H1 (cell line): ENCODE data around the gene PDLIM4. TPM values are rescaled to one million over a fixed set of nuclear protein-coding genes. Genes with fewer than 3 reads are reported as not detected.

Experiments used
- CTCF ChIA-PET: fragments of 300-600 bp; sonication (Branson Sonifier 250); formaldehyde crosslinking; loops from one replicate; lab custom pipeline; 2021; ENCODE audit not compliant: partially characterized antibody; lab: Charles Lee
- POLR2A ChIA-PET: fragments of 300-600 bp; sonication (Branson Sonifier 250); formaldehyde crosslinking; loops from one replicate; lab custom pipeline; 2021; ENCODE audit warnings: inconsistent platforms; ENCODE audit not compliant: partially characterized antibody; lab: Charles Lee
- DNase-seq, 2 experiments: peaks; one replicate each; pipeline versions ENCODE4 v3.0.0 to v3.0.0-alpha.2; 2010 to 2022; ENCODE audit warnings: low spot score in 2 of 2, low read depth in 1 of 2, mixed read lengths in 1 of 2
- FAIRE-seq: peaks from 2 replicates; lab custom pipeline; 2011; peaks lifted over from hg19 to GRCh38; lab: Jason Lieb, UNC
- H2AFZ ChIP-seq: 2 replicates; pipeline ENCODE4 v1.8.1; 2012; ENCODE audit warnings: low read length, inconsistent platforms
- H2AK5ac ChIP-seq: 2 replicates; pipeline ENCODE4 v1.6.1; 2013; ENCODE audit warnings: low read depth, low read length
- H2BK120ac ChIP-seq: replicated peaks from 2 replicates; pipeline ENCODE3; 2013; ENCODE audit warnings: low read depth, low read length, inconsistent platforms
- H2BK12ac ChIP-seq: 2 replicates; pipeline ENCODE4 v1.6.1; 2013; ENCODE audit warnings: low read depth, low read length
- H2BK15ac ChIP-seq: 2 replicates; pipeline ENCODE4 v1.6.1; 2013; ENCODE audit warnings: low read length
- H2BK20ac ChIP-seq: 2 replicates; pipeline ENCODE4 v1.6.1; 2013; ENCODE audit warnings: low read length
- H2BK5ac ChIP-seq: 2 replicates; pipeline ENCODE4 v1.6.1; 2013; ENCODE audit warnings: low read depth, low read length
- H3K14ac ChIP-seq: 2 replicates; pipeline ENCODE4 v1.6.1; 2013; ENCODE audit warnings: inconsistent platforms; ENCODE audit not compliant: insufficient read length
- H3K18ac ChIP-seq: 2 replicates; pipeline ENCODE4 v1.6.1; 2013; ENCODE audit warnings: low read length; ENCODE audit errors: extremely low read depth
- H3K23ac ChIP-seq: 2 replicates; pipeline ENCODE4 v1.6.1; 2013; ENCODE audit warnings: inconsistent platforms; ENCODE audit not compliant: insufficient read length
- H3K23me2 ChIP-seq: 2 replicates; pipeline ENCODE4 v1.6.1; 2013; ENCODE audit warnings: low read depth, low read length
- H3K27ac ChIP-seq: 2 replicates; pipeline ENCODE4 v1.6.1; 2011; ENCODE audit warnings: low read depth, low read length, inconsistent platforms
- H3K27me3 ChIP-seq, 4 experiments: replicated peaks in 1 of 4; 1 replicate in 1 of 4; 2 replicates in 3 of 4; pipeline versions ENCODE4 v1.6.1 to v1.8.1; 2011 to 2013; ENCODE audit warnings: low read length in 3 of 4, mild to moderate bottlenecking in 3 of 4, inconsistent platforms in 2 of 4, mixed read lengths in 2 of 4, moderate library complexity in 1 of 4; ENCODE audit not compliant: control insufficient read depth in 3 of 4, insufficient read depth in 3 of 4; ENCODE audit errors: extremely low read depth in 1 of 4
- H3K36me3 ChIP-seq, 4 experiments: 2 replicates each; pipeline versions ENCODE4 v1.6.1 to v1.8.1; 2011 to 2013; ENCODE audit warnings: mild to moderate bottlenecking in 4 of 4, low read length in 3 of 4, moderate library complexity in 2 of 4, control low read depth in 1 of 4, inconsistent platforms in 1 of 4; ENCODE audit not compliant: insufficient read depth in 4 of 4, control insufficient read depth in 2 of 4
- H3K4ac ChIP-seq: replicated peaks from 2 replicates; pipeline ENCODE3; 2013; ENCODE audit warnings: low read length, low read depth, mixed read lengths, inconsistent platforms; ENCODE audit not compliant: insufficient read length
- H3K4me1 ChIP-seq, 4 experiments: replicated peaks in 1 of 4; 1 replicate in 1 of 4; 2 replicates in 3 of 4; pipeline versions ENCODE4 v1.6.1 to v1.8.1; 2011 to 2013; ENCODE audit warnings: low read length in 3 of 4, inconsistent platforms in 2 of 4, mixed read lengths in 1 of 4; ENCODE audit not compliant: insufficient read depth in 4 of 4, control insufficient read depth in 3 of 4
- H3K4me2 ChIP-seq, 2 experiments: 2 replicates each; pipeline versions ENCODE4 v1.6.1 to v1.8.1; 2011 to 2013; ENCODE audit warnings: low read depth in 2 of 2, low read length in 2 of 2, control low read depth in 1 of 2, inconsistent platforms in 1 of 2, mild to moderate bottlenecking in 1 of 2; ENCODE audit not compliant: insufficient read depth in 1 of 2
- H3K4me3 ChIP-seq, 4 experiments: fragments of 200-600, 300-600 bp in 1 of 4; sonication (generic), shearing (Covaris generic), sonication (Bioruptor Twin) in 1 of 4; 2 replicates each; pipeline versions ENCODE4 v1.5.1 to v1.8.1; 2011 to 2016; ENCODE audit warnings: low read length in 4 of 4, low read depth in 3 of 4, control low read depth in 2 of 4, inconsistent platforms in 2 of 4, mild to moderate bottlenecking in 2 of 4, mixed read lengths in 1 of 4, moderate library complexity in 1 of 4; ENCODE audit not compliant: insufficient read depth in 2 of 4; ENCODE audit errors: extremely low read depth in 1 of 4
- H3K56ac ChIP-seq: replicated peaks from 2 replicates; pipeline ENCODE3; 2013; ENCODE audit warnings: low read depth, mild to moderate bottlenecking, mixed read lengths, low read length, inconsistent platforms; ENCODE audit not compliant: insufficient read length
- H3K79me1 ChIP-seq: 2 replicates; pipeline ENCODE4 v1.6.1; 2013; ENCODE audit warnings: low read depth, low read length, control low read depth
- H3K79me2 ChIP-seq, 2 experiments: 2 replicates each; pipeline versions ENCODE4 v1.6.1 to v1.8.1; 2012 to 2013; ENCODE audit warnings: low read length in 2 of 2, mild to moderate bottlenecking in 2 of 2, inconsistent platforms in 1 of 2; ENCODE audit not compliant: insufficient read depth in 2 of 2, control insufficient read depth in 1 of 2
- H3K9ac ChIP-seq, 4 experiments: replicated peaks in 1 of 4; 1 replicate in 1 of 4; 2 replicates in 3 of 4; pipeline versions ENCODE4 v1.6.1 to v1.8.1; 2011 to 2013; ENCODE audit warnings: low read depth in 3 of 4, low read length in 3 of 4, control low read depth in 2 of 4, mild to moderate bottlenecking in 2 of 4, moderate library complexity in 2 of 4, inconsistent platforms in 1 of 4; ENCODE audit errors: extremely low read depth in 1 of 4
- H3K9me3 ChIP-seq, 2 experiments: 2 replicates each; pipeline versions ENCODE4 v1.6.1 to v1.8.1; 2012 to 2013; ENCODE audit warnings: mild to moderate bottlenecking in 2 of 2, moderate library complexity in 2 of 2, control low read depth in 1 of 2, inconsistent platforms in 1 of 2, low read depth in 1 of 2, low read length in 1 of 2, mixed read lengths in 1 of 2; ENCODE audit not compliant: insufficient read depth in 2 of 2
- H4K20me1 ChIP-seq, 2 experiments: replicated peaks in 1 of 2; 2 replicates each; pipeline versions ENCODE3 to v1.8.1; 2011 to 2013; ENCODE audit warnings: inconsistent platforms in 2 of 2, low read length in 2 of 2, mild to moderate bottlenecking in 1 of 2; ENCODE audit not compliant: insufficient read depth in 2 of 2, control insufficient read depth in 1 of 2
- H4K5ac ChIP-seq: 2 replicates; pipeline ENCODE4 v1.6.1; 2013; ENCODE audit warnings: low read length, low read depth, mixed read lengths, inconsistent platforms; ENCODE audit not compliant: insufficient read length
- H4K8ac ChIP-seq: 2 replicates; pipeline ENCODE4 v1.8.0; 2013; ENCODE audit warnings: mild to moderate bottlenecking, moderate library complexity, low read length, inconsistent platforms; ENCODE audit not compliant: insufficient read depth; ENCODE audit errors: extremely low read depth
- H4K91ac ChIP-seq: replicated peaks from 2 replicates; pipeline ENCODE3; 2013; ENCODE audit warnings: low read length, mixed read lengths, inconsistent platforms; ENCODE audit not compliant: insufficient read length
- CBX5 ChIP-seq: fragments of 300-800, 300-1000 bp; sonication (generic); IDR thresholded peaks from 2 replicates; pipeline ENCODE4 v1.7.1; 2016; ENCODE audit warnings: antibody characterized with exemption, low read length, low read depth
- CHD1 ChIP-seq: IDR thresholded peaks from 2 replicates; pipeline ENCODE4 v1.6.1; 2012; ENCODE audit warnings: low read depth, low read length, improper control_type of control experiment
- CHD2 ChIP-seq: IDR thresholded peaks from 2 replicates; pipeline ENCODE4 v1.6.1; 2012; ENCODE audit warnings: low read length, improper control_type of control experiment
- HDAC6 ChIP-seq: IDR thresholded peaks from one replicate; pipeline ENCODE4 v1.7.1; 2012; ENCODE audit warnings: low read depth, mild to moderate bottlenecking, inconsistent platforms, low read length, moderate library complexity
- JUN ChIP-seq: IDR thresholded peaks from 2 replicates; pipeline ENCODE4 v1.6.1; 2011; ENCODE audit warnings: low read depth, mild to moderate bottlenecking, improper control_type of control experiment, low read length
- JUND ChIP-seq: IDR thresholded peaks from 2 replicates; pipeline ENCODE4 v1.6.1; 2011; ENCODE audit warnings: mild to moderate bottlenecking, improper control_type of control experiment, low read length
- KDM4A ChIP-seq: IDR thresholded peaks from one replicate; pipeline ENCODE4 v1.7.1; 2012; ENCODE audit warnings: low read depth, mild to moderate bottlenecking, moderate library complexity, low read length, inconsistent platforms; ENCODE audit not compliant: severe bottlenecking
- NANOG ChIP-seq: IDR thresholded peaks from 2 replicates; pipeline ENCODE4 v1.6.1; 2011; ENCODE audit warnings: low read length, low read depth, mild to moderate bottlenecking, inconsistent platforms; ENCODE audit not compliant: insufficient read depth, poor library complexity, severe bottlenecking
- PHF8 ChIP-seq: fragments of 200-600 bp; sonication (generic); conservative IDR thresholded peaks from 2 replicates; pipeline ENCODE4 v1.7.1; 2012; ENCODE audit warnings: low read depth, mild to moderate bottlenecking, inconsistent platforms, low read length, moderate library complexity
- POLR2A ChIP-seq, 2 experiments: IDR thresholded peaks; 1 replicate in 1 of 2; 2 replicates in 1 of 2; pipeline ENCODE4 v1.6.1; 2011; ENCODE audit warnings: low read depth in 2 of 2, low read length in 2 of 2, mild to moderate bottlenecking in 2 of 2; ENCODE audit errors: control extremely low read depth in 1 of 2
- POLR2AphosphoS5 ChIP-seq: IDR thresholded peaks from 2 replicates; pipeline ENCODE4 v1.6.1; 2011; ENCODE audit warnings: low read depth, low read length
- SAP30 ChIP-seq: fragments of 300-600 bp; sonication (generic); IDR thresholded peaks from 2 replicates; pipeline ENCODE4 v1.7.1; 2012; ENCODE audit warnings: low read length, moderate library complexity, mild to moderate bottlenecking, inconsistent platforms; ENCODE audit not compliant: insufficient read depth, insufficient replicate concordance
- SUZ12 ChIP-seq: fragments of 200-600 bp; sonication (generic); IDR thresholded peaks from 2 replicates; pipeline ENCODE4 v1.6.1; 2012; ENCODE audit warnings: mild to moderate bottlenecking, inconsistent platforms, low read length, moderate library complexity, mixed read lengths
- WGBS, 2 experiments: shearing (Covaris generic) in 1 of 2; methylation state at CpG; one replicate each; pipeline versions ENCODE4 v1.1.6 to v1.1.7; 2013 to 2015; ENCODE audit warnings: low lambda C conversion rate in 2 of 2, mixed read lengths in 2 of 2, inconsistent platforms in 1 of 2, low coverage in 1 of 2, missing lambda C conversion rate in 1 of 2; ENCODE audit not compliant: insufficient replicate concordance in 2 of 2, insufficient coverage in 1 of 2, insufficient read length in 1 of 2; ENCODE audit errors: extremely low coverage in 1 of 2, missing lambda C conversion rate in 1 of 2; 5-methylcytosine and 5-hydroxymethylcytosine counted together
- polyA plus RNA-seq, 7 experiments: library from polyadenylated mRNA; depleted of rRNA in 3 of 7; stranded (reverse) in 5 of 7; unstranded in 2 of 7; fragments of >200 nt in 5 of 7; fragments of 200-250 nt in 2 of 7; gene quantifications; 1 replicate in 5 of 7; 2 replicates in 1 of 7; 4 replicates in 1 of 7; pipeline versions ENCODE4 v1.2.1 to v1.2.3, GENCODE V29; 2011 to 2013; ENCODE audit warnings: missing spikeins in 2 of 7, mixed read lengths in 2 of 7
- total RNA-seq: library from RNA; stranded (reverse); fragmentation: NEBNext Ultra II Directional; extraction: Animal tissue kit (Norgen Biotek cat#: 25700); gene quantifications from 2 replicates; pipeline ENCODE4 v1.2.1, GENCODE V29; 2021
- TF ChIP-seq, protein P1 (sequence below): IDR thresholded peaks from 2 replicates; pipeline ENCODE4 v1.6.1; 2011; ENCODE audit warnings: low read length, improper control_type of control experiment

The PDLIM4 gene
- total and polyA plus RNA-seq, 2 of the 8 experiments (the other 6 are each of a cell fraction or from before 2014, with no cell fraction given) = 10.7 to 29.1 TPM

DNA sequence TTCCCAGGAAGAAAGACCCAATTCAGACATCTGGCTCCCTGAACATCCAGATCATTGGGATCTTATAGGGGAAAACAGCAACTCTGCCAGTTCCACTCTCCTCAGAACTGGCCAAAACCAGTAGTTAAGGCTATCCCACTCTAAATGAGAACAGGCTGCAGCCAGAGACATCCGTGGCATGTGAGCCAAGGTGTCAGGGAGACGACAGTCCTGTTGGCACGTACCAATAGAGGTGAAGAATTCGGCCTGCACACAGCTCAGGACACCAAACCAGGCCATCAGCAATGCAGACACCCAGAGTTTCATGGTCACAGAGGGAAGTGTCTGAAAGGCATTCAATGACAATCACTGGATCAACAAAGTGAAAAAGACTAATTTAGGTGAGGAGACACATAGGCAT is 39.2 kb upstream of the PDLIM4 start:
- Histone ChIP-seq H3K4me3 (no peak overlapping the region), H3K4me1 (no peaks in the 10 kb centered on the region), H2BK5ac (no peak overlapping the region), H2AFZ (no peak overlapping the region), H3K9me3 (no peaks in the 10 kb centered on the region), H2BK20ac (no peak overlapping the region), H3K27me3 (no peaks in the 10 kb centered on the region), H3K79me2 (no peaks in the 10 kb centered on the region), H3K56ac (no peak overlapping the region), H4K5ac (no peak overlapping the region), H2AK5ac (no peak overlapping the region), H4K8ac (no peak overlapping the region), H2BK12ac (no peak overlapping the region), H3K18ac (no peak overlapping the region), H3K79me1 (no peaks in the 10 kb centered on the region; the same call in 1 of the 2 replicates), H3K36me3 (no peaks in the 10 kb centered on the region), H4K20me1 (peaks cover 0 to 2% of the 10 kb centered on the region in 2 experiments), H3K4ac (no peak overlapping the region), H3K23ac (no peak overlapping the region), H3K14ac (no peak overlapping the region), H3K27ac (no peak overlapping the region), H4K91ac (no peak overlapping the region), H3K4me2 (no peak overlapping the region), H2BK15ac (no peak overlapping the region), H3K9ac (no peak overlapping the region), H3K23me2 (no peaks in the 10 kb centered on the region), H2BK120ac (no peak overlapping the region)
- FAIRE-seq (no peak), DNase-seq (no peak)
- 80% methylated on average over 4 of the region's 4 CpGs; no CpG with 5 or more reads in 1 of the 2 experiments for WGBS, 2 experiments
- ChIA-PET CTCF (interaction anchor here (1.2 to 5.9 kb wide), 3 partner anchors 9 to 19 kb away, joined by 3 to 29 read pairs (median 3); no protein-coding TSS in a partner anchor), POLR2A (no interaction called here)
- TF ChIP-seq JUND = no peak
- TF ChIP-seq CBX5 = no peak
- TF ChIP-seq POLR2A (IDR thresholded peaks at IDR 0.05; ENCODE audit: control extremely low read depth in 1 of 2, low read depth in 2 of 2, low read length in 2 of 2) = no peak
- no peak for TF ChIP-seq POLR2AphosphoS5
- no peak for TF ChIP-seq CHD1
- TF ChIP-seq, protein P1, sequence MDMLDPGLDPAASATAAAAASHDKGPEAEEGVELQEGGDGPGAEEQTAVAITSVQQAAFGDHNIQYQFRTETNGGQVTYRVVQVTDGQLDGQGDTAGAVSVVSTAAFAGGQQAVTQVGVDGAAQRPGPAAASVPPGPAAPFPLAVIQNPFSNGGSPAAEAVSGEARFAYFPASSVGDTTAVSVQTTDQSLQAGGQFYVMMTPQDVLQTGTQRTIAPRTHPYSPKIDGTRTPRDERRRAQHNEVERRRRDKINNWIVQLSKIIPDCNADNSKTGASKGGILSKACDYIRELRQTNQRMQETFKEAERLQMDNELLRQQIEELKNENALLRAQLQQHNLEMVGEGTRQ = no peak
- no peak for TF ChIP-seq CHD2
- no peak for TF ChIP-seq PHF8
- no peak for TF ChIP-seq SAP30
- no peak for TF ChIP-seq SUZ12
- TF ChIP-seq NANOG = no peak
- no peak for TF ChIP-seq KDM4A
- TF ChIP-seq HDAC6 = no peak
- TF ChIP-seq JUN = no peak
